Measurements from ENCODE around the gene GALK1. TPM values are rescaled to one million over a fixed set of nuclear protein-coding genes. Genes with fewer than 3 reads are reported as not detected.

The GALK1 gene
- total and polyA plus RNA-seq, 5 donors: 15.9 to 22.6 (median 17.7) TPM

DNA sequence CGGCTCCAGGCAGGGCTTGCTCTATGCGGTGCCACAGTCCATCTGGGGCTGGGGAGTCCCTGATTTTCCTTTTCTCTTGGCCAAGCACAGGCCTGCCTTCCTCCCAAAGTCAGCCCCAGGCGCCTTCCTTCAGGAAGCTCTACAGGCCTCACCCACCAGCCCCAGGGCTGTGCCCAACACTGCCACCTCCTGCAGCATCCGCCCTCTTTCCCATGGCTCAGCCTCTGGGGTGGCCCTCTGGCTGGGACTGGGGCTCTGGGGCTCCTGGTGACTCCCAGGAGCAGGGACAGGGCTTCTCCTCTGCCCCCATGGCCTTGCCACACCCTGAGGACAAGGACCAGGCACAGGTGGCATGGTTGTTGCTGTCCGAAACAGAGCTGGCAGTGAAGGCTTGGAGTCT is 42.9 kb downstream of the GALK1 start:
- Histone ChIP-seq H3K27me3 (ENCODE audit: control insufficient read depth, insufficient read depth) (no peaks in the 10 kb centered on the region), H3K4me3 (ENCODE audit: low read length) (no peak overlapping the region), H3K4me1 (ENCODE audit: control insufficient read depth, insufficient read depth, low read length) (no peaks in the 10 kb centered on the region), H3K9me3 (ENCODE audit: control insufficient read depth, low read length) (no peaks in the 10 kb centered on the region), H3K27ac (ENCODE audit: low read length) (peak overlapping the region; percentile 0)
- DNase-seq: peak in 1 of 3 donors; percentile 58
- intact Hi-C loops (cut with DNase I): no loop called here
- 86% methylated on average over 5 of the region's 5 CpGs for WGBS
- peak; percentile 50 to 56 for ATAC-seq

DNA sequence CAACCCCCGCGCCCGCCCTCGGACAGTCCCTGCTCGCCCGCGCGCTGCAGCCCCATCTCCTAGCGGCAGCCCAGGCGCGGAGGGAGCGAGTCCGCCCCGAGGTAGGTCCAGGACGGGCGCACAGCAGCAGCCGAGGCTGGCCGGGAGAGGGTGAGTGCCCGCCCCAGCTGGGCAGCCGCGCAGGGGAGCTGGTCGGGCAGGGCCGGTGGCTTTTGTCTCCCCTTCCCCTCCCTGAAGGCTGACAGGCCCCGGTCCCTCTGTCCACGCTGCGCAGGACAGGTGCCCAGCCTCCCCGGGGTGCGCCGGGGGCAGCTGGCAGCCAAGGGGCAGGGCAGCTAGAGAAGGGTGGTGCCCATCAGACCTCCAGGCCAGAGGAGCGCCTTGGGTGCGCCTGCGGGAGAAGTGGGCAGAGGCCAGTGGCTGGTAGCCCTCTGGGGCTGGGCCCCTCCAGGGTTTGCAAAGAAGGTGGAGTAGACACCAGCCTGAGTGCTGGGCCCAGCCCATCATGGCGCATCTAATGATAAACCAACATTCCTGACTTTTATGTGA is 43.5 kb downstream of the GALK1 start:
- WGBS: 22% methylated on average over 33 of the region's 33 CpGs
- Histone ChIP-seq H3K4me1 (ENCODE audit: control insufficient read depth, insufficient read depth, low read length) (no peaks in the 10 kb centered on the region), H3K27me3 (ENCODE audit: control insufficient read depth, insufficient read depth) (no peaks in the 10 kb centered on the region), H3K9me3 (ENCODE audit: control insufficient read depth, low read length) (no peaks in the 10 kb centered on the region), H3K4me3 (ENCODE audit: low read length) (peak overlapping the region; percentile 56), H3K27ac (ENCODE audit: low read length) (no peak overlapping the region)
- ATAC-seq: peak; percentile 7 to 21
- intact Hi-C loops (cut with DNase I): no loop called here
- DNase-seq: no peak

DNA sequence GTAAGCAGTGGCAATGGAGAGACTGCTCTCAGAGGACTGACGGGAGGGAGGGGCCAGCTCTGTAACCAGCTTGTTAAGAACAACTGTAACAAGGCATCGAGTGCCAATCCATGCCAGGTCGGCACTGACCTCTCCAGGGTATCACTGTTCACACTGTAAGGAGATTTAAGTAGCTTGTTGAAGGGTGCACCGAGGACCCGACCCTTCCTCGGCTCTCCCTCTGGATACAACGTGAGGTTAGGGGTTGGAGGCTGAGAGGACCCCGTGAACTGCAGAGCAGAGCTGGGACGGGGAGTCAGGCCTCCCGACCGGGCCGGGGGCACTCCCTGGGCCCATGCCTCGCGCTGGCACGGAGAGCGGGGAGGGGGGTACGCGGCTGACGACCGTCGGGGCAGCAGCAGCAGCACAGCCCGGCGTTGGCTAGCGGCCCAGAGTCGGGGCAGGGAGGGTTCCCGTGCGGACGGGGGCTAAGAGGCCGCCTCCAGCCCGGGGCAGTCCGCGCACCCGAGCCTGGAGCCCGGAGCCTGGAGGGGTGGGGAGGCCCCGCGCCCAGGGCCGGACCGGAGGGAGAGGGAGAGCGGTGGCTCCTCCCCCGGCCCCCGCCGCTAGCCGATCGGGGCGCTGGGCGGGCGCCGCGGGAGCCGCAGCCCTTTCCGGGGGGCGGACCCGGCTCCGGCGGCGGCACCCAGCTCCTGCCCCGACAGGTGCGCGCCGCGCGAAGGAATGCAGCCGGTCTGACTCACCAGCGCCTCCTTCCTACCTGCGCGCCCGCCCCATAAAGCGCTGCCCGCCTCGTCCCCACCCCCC is 44.1 kb downstream of the GALK1 start, which contains the start of gene ITGB4:
TSS of gene ITGB4 (plus strand) at position 804 of the 807 bp plus-strand sequence. CDS start 3,245 bp downstream, outside the sequence.
- DNase-seq: peak; percentile 54 to 83 (median 82)

DNA sequence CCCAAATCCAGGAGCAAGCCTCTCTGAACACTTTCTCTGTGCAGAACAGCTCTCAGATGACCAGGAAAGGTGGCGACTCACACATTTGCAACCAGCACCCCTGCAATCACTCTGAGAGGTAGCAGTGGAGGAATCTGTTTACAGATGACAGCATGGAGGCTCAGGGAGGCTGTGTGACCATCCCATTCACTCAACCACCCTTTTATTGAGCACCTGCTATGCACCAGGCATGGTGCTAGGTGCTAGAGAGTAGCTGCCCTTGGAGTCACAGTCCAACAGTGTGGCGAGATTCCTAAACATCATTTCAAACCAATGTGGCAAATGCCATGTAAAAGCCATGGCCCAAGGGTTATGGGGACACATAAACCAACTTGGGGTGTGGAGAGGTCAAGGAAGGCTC is 45.3 kb downstream of the GALK1 start:
- Histone ChIP-seq H3K4me3 (ENCODE audit: low read length) (no peak overlapping the region), H3K27ac (ENCODE audit: low read length) (no peak overlapping the region), H3K9me3 (ENCODE audit: control insufficient read depth, low read length) (no peaks in the 10 kb centered on the region), H3K27me3 (ENCODE audit: control insufficient read depth, insufficient read depth) (no peaks in the 10 kb centered on the region), H3K4me1 (ENCODE audit: control insufficient read depth, insufficient read depth, low read length) (no peaks in the 10 kb centered on the region)
- WGBS: 94% methylated on average over 2 of the region's 2 CpGs
- ATAC-seq: no peak
- intact Hi-C loops (cut with DNase I): no loop called here
- no peak for DNase-seq

More for the DNA sequence above, 44.1 kb downstream of the GALK1 start, which contains the start of gene ITGB4:
- no peaks in the 10 kb centered on the region for H3K4me1 ChIP-seq (ENCODE audit: control insufficient read depth, insufficient read depth, low read length)
- no peaks in the 10 kb centered on the region for H3K9me3 ChIP-seq (ENCODE audit: control insufficient read depth, low read length)
- no peaks in the 10 kb centered on the region for H3K27me3 ChIP-seq (ENCODE audit: control insufficient read depth, insufficient read depth)
- ATAC-seq: peak; percentile 76 to 78
- H3K4me3 ChIP-seq (ENCODE audit: low read length): peak within 1 kb of the TSS; percentile 56
- WGBS: 3% methylated on average over 69 of the region's 70 CpGs
- H3K27ac ChIP-seq (ENCODE audit: low read length): peak within 1 kb of the TSS; percentile 0
- intact Hi-C loops (cut with DNase I): no loop called here

DNA sequence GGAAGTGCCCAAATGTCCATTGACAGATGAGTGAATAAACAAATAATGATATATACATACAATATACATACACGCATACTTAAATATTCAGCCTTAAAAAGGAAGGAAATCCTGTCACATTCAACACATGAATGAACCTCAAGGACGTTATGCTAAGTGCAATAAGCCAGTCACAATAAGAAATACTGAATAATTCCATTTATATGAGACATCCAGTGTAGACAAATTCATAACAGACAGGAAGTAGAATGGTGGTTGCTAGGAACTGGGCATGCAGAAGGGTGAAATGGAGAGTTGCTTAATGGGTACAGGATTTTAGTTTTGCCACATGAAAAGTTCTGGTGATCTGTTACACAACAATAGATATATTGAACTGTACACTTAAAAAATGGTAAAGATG is 52.5 kb downstream of the GALK1 start:
- H3K9me3 ChIP-seq (ENCODE audit: control insufficient read depth, low read length): no peaks in the 10 kb centered on the region
- DNase-seq: no peak
- WGBS: 63% methylated on average over 2 of the region's 2 CpGs
- ATAC-seq: no peak
- H3K4me1 ChIP-seq (ENCODE audit: control insufficient read depth, insufficient read depth, low read length): no peaks in the 10 kb centered on the region
- intact Hi-C loops (cut with DNase I): no loop called here
- no peak overlapping the region for H3K27ac ChIP-seq (ENCODE audit: low read length)
- H3K27me3 ChIP-seq (ENCODE audit: control insufficient read depth, insufficient read depth): no peaks in the 10 kb centered on the region
- H3K4me3 ChIP-seq (ENCODE audit: low read length): no peak overlapping the region

Small RNAs within 50 kb of the gene (microRNA-seq; reads per million reads assigned to microRNA genes)
- gene MIR4738: 0 to 2.1 reads per million in 2 donors

Other genes starting within 250 kb of the GALK1 start
- gene CASKIN2, start 249.7 kb downstream of the GALK1 start, total RNA-seq: 10 to 100 TPM; 38.0 to 50.4 (median 46.4) TPM
- 25.9 TPM for gene CASKIN2, start 249.7 kb downstream of the GALK1 start, polyA plus RNA-seq
- 1 to 10 TPM; 5.9 to 7.1 (median 6.8) TPM for gene TSEN54, start 248.7 kb downstream of the GALK1 start, total RNA-seq
- 9.6 TPM for gene TSEN54, start 248.7 kb downstream of the GALK1 start, polyA plus RNA-seq
- gene LLGL2, start 239.5 kb downstream of the GALK1 start, total RNA-seq: 10 to 100 TPM in 1 of 4 donors, 1 to 10 TPM in 3; 5.7 to 10.4 (median 7.6) TPM
- 8.6 TPM for gene LLGL2, start 239.5 kb downstream of the GALK1 start, polyA plus RNA-seq
- gene MYO15B, start 177.4 kb downstream of the GALK1 start, total RNA-seq: 100 to 1,000 TPM in 1 of 4 donors, 10 to 100 TPM in 3; 75.8 to 131 (median 93.4) TPM
- gene MYO15B, start 177.4 kb downstream of the GALK1 start, polyA plus RNA-seq: 70.9 TPM
- 10 to 100 TPM in 2 of 4 donors, 1 to 10 TPM in 2; 6.9 to 12.2 (median 9.6) TPM for gene SMIM5, start 131.8 kb downstream of the GALK1 start, total RNA-seq
- gene SMIM5, start 131.8 kb downstream of the GALK1 start, polyA plus RNA-seq: 13.5 TPM
- gene RECQL5, start 98.0 kb downstream of the GALK1 start, total RNA-seq: 10 to 100 TPM in 3 of 4 donors, 1 to 10 TPM in 1; 7.9 to 19.9 (median 14.8) TPM
- gene RECQL5, start 98.0 kb downstream of the GALK1 start, polyA plus RNA-seq: 13.5 TPM
- gene SAP30BP, start 97.9 kb downstream of the GALK1 start, total RNA-seq: 10 to 100 TPM; 51.0 to 66.5 (median 56.3) TPM
- gene SAP30BP, start 97.9 kb downstream of the GALK1 start, polyA plus RNA-seq: 58.5 TPM
- gene ITGB4, start 43.7 kb downstream of the GALK1 start, total RNA-seq: 10 to 100 TPM; 19.9 to 29.7 (median 23.6) TPM
- 12.7 TPM for gene ITGB4, start 43.7 kb downstream of the GALK1 start, polyA plus RNA-seq
- gene UNK, start 19.6 kb upstream of the GALK1 start, total RNA-seq: 10 to 100 TPM; 18.2 to 22.5 (median 19.9) TPM
- 20.8 TPM for gene UNK, start 19.6 kb upstream of the GALK1 start, polyA plus RNA-seq
- 10 to 100 TPM; 12.6 to 30.4 (median 27.4) TPM for gene UNC13D, start 79.2 kb upstream of the GALK1 start, total RNA-seq
- gene UNC13D, start 79.2 kb upstream of the GALK1 start, polyA plus RNA-seq: 18.8 TPM
- 100 to 1,000 TPM; 112 to 128 (median 118) TPM for gene WBP2, start 90.1 kb upstream of the GALK1 start, total RNA-seq
- gene WBP2, start 90.1 kb upstream of the GALK1 start, polyA plus RNA-seq: 109 TPM
- gene TRIM47, start 113.4 kb upstream of the GALK1 start, total RNA-seq: 10 to 100 TPM; 24.1 to 25.9 (median 25.3) TPM
- 19.2 TPM for gene TRIM47, start 113.4 kb upstream of the GALK1 start, polyA plus RNA-seq
- gene TRIM65, start 131.8 kb upstream of the GALK1 start, total RNA-seq: 10 to 100 TPM in 1 of 4 donors, 1 to 10 TPM in 3; 5.7 to 10.7 (median 7.7) TPM
- 7.9 TPM for gene TRIM65, start 131.8 kb upstream of the GALK1 start, polyA plus RNA-seq
- gene MRPL38, start 139.7 kb upstream of the GALK1 start, total RNA-seq: 10 to 100 TPM; 64.1 to 94.2 (median 83.8) TPM
- 57.9 TPM for gene MRPL38, start 139.7 kb upstream of the GALK1 start, polyA plus RNA-seq
- gene FBF1, start 175.8 kb upstream of the GALK1 start, total RNA-seq: 1 to 10 TPM; 4.8 to 5.5 (median 5.1) TPM
- 5.0 TPM for gene FBF1, start 175.8 kb upstream of the GALK1 start, polyA plus RNA-seq
- 10 to 100 TPM; 56.9 to 67.5 (median 62.3) TPM for gene ACOX1, start 214.0 kb upstream of the GALK1 start, total RNA-seq
- gene ACOX1, start 214.0 kb upstream of the GALK1 start, polyA plus RNA-seq: 18.7 TPM
- gene TEN1, start 214.0 kb upstream of the GALK1 start, total RNA-seq: 10 to 100 TPM in 2 of 4 donors, 1 to 10 TPM in 2; 8.5 to 12.1 (median 9.9) TPM
- gene TEN1, start 214.0 kb upstream of the GALK1 start, polyA plus RNA-seq: 22.5 TPM
- 1 to 10 TPM; 2.4 to 2.6 (median 2.5) TPM for gene CDK3, start 235.7 kb upstream of the GALK1 start, total RNA-seq
- gene CDK3, start 235.7 kb upstream of the GALK1 start, polyA plus RNA-seq: 2.9 TPM